Endometrium (tissue), 2 donors: ENCODE data around the gene H1-8.

ENCODE experiments used
- FAIRE-seq: peaks from 2 replicates; lab custom pipeline; 2012; peaks lifted over from hg19 to GRCh38; lab: Jason Lieb, UNC
- donor health status: control.
- donor health status: control.

H1-8 gene

GRCh38 chr3:129556358-129556695 is 13.4 kb downstream of the H1-8 start:
- FAIRE-seq, result no peak

- no peak for FAIRE-seq
These were observed 14.0 kb downstream of the H1-8 start for GRCh38 chr3:129556890-129557547.

DNA sequence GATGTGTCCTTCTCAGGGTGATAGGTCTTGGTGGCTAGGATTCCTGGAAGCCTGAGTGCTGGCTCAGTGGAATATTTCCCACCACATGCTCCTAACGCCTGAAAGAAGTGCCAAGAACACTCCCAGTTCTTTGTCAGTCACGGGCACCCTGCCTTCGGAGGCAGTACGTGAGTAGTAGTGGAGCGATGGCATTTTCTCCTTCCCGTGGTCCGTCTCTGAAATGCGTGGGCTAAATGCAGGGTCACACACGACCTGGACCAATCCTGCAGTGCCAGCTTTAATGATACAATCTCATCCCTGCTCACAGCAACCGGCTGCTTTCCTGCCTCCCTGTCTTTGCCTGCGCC is 14.5 kb downstream of the H1-8 start:
- FAIRE-seq, result no peak

GRCh38 chr3:129558081-129558771 is 15.3 kb downstream of the H1-8 start:
- no peak for FAIRE-seq

DNA sequence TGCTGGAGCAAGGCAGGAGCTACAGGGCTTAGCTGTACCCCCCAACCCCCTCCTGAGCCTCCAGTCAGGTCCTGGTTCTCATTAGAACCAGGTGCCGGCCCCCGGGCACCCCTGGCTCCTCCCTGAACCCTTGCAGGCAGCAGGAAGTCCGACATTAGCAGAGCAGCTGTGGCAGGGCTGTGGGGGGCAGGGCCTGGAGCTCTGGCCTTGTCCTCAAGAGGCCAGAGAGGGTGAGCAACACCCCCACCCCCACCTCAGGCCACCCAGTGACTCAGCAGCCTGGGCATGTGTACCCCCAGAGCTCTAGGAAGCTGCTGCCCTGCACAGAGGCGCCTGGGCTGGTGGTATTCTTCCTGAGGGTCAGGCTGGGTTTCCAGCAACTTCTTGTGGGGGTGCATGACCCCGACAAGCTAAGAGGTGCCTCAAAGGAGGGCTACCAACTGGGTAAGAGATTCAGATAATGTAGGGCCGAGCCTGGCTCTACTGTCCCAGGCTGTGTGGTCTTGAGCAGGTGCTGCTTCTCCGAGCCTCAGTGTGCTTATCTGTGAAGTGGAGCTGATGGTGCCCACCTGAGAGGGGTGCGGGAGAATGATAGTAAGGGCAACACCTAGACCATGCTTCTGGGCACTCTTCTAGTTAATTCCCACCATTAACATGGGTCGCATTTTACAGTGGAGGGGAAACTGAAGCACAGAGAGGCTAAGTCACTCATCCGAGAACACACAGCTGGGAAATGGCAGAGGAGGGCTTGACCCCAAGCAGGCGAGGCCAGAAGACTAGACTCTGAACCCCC is 16.0 kb downstream of the H1-8 start:
- no peak for FAIRE-seq

DNA sequence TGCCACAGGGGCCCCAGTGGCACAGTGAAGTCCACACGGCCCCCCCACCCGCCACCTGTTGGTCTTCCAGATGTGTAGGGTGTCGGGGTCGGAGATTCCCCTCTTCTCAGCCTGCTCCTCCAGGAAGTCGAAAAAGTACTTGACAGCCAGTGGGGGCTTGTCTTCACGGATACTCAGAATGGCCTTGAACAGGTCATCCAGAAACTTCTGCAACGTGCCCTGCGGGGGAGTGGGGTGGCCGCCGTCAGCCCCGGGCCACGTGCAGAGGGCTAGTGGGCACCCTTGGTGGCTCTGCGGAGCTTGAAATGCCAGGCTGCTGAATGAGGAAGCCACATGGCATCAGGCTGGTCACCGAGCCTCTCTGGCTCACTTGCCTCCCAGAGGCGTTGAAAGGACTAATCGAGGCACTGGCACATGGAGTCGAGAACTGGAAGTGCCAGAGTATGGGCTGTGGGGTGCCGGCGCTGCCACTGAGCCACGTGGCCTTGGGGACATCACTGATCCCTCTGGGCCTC is 16.6 kb downstream of the H1-8 start:
- FAIRE-seq, result no peak

DNA sequence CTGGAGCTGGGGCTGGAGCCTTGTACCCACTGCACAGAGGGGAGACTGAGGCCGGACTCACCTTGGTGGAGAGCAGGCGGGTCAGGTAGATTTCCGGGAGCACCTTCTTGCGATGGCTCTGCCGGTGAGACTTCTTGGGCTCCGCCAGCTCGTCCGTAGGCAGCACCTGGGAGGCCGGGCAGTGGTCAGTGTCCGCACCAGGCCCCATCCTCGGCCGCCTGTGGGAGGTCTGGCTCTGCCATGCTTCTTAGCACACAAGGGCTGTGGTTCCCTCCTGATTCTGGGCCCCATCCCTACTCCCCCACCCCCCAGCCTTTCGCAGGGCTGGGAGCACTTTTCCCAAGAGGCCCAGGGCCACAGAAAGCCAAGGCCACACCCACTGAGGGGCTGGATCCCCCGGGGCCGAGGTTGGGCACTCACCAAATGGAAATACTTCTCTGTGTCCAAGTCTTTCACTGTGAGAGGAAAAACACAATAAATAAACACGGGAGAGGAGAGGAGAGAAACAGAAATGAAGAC is 17.4 kb downstream of the H1-8 start:
- FAIRE-seq, result no peak

GRCh38 chr3:129560911-129561594 is 18.1 kb downstream of the H1-8 start:
- no peak for FAIRE-seq

DNA sequence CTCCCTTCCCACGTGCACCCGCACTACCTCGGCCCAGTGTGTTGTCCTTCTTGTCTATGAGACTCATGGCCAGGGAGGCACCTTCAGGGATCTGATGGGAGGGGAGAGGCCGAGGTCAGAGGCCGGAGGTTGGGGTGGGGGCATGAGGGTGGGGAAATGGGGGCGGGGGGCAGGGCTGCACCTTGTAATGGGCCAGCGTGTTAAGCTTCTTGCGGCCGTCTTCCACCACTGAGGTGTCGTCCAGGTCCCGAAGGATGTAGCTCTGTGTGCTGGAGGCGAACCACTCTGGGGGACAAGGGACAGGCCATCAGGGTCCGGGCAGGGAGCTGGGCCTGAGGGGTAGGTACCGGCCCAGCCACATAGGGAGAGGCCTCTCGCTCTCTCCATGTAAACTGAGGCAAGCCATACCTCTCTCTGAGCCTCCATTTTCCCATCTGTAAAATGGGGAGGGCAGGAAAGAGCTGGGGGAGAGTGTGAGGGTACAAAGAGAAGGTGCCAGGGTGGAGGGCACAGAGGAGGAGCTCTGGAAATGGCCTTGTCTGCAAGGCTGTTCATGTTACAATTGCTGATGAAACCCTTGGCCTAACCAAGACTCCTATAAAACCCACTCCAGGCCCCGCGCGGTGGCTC is 18.8 kb downstream of the H1-8 start:
- no peak for FAIRE-seq

DNA sequence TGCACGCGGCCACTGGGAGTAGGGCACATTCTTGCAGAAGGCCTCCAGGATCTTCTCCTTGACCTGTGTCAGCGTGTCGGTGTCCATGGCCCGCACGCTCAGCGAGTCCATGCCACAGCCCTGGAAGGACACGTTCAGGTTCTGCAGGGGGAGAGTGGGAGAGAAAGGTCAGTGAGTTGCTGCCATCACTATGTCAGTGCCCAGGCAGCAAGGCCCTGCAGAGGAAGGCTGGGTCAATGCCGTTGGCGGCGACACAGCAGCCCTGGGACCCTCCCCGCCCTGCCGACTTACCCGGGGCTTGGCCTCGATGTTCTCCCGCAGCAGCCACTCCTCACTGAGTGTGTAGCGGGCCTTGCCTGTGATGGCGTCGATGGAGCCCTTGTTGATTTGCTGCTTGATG is 19.8 kb downstream of the H1-8 start:
- no peak for FAIRE-seq

DNA sequence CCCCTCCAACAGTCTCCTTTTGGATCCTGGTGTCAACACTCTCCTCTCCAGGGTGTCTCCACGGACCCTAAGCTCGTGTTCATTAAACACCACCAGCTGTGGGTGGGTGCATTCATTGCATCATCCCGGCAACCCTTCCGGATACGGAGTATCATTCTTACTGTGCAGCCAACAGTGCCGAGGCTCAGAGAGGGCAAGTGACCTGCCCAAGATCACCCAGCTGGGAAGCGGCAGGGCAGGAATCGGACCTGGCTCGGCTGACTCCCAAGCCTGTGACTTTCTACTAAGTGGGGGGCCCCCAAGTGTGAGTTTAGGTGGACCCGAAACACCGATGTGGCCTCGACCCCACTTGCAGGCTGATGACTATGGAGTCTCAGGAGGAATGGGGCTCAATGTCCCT is 20.4 kb downstream of the H1-8 start:
- FAIRE-seq, result no peak

GRCh38 chr3:129563850-129564535 is 21.0 kb downstream of the H1-8 start:
- no peak for FAIRE-seq

- FAIRE-seq, result no peak
These were observed 22.1 kb downstream of the H1-8 start for GRCh38 chr3:129564981-129565644.

DNA sequence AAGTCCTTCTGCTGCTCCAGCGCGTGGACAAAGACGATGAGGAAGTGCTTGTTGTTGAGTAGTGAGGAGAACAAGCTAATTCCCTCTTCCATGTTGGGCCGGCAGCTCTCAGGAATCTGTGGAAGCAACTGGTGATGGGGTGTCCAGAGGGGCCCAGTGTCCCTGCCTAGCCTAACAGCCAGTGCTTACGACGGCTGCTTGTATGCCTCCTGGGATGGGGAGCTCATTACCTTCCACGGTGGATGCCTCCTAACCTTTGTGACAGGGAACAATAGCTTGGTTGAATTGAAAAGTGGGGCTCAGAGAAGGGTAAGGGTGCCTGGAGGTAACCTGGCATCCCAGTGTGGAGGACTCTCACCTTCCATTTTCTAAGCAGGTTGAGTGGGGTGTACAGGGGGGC is 22.9 kb downstream of the H1-8 start:
- no peak for FAIRE-seq

DNA sequence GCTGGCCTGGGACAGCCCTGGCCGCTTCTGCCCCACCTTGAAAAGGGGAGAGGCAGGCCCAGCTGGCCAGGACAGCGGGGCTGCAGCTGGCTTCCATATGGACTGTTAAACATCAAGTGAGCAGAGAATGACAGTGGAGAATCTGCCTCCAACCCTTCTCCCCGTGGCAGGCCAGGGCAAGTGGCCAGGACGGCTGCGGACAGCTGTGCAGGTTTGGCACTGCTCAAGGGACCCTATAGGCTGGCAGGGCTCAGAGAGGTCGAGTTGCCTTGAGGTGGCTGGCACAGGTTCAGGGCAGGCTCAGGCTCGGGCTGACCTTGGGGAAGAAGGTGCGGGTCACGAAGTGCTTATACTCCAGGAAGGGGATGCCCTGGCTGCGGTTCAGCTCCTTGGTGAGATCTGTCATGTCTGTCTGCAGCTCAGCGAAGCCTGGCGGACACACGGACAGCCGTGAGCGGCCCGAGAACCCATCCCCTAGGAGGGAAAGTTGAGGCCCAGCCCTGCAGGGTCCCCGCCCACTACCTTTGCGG is 24.3 kb downstream of the H1-8 start:
- no peak for FAIRE-seq

GRCh38 chr3:129567939-129568338 is 25.0 kb downstream of the H1-8 start:
- peak; percentile 45 for FAIRE-seq

- no peak for FAIRE-seq
These were observed 26.9 kb downstream of the H1-8 start for GRCh38 chr3:129569856-129570255.

DNA sequence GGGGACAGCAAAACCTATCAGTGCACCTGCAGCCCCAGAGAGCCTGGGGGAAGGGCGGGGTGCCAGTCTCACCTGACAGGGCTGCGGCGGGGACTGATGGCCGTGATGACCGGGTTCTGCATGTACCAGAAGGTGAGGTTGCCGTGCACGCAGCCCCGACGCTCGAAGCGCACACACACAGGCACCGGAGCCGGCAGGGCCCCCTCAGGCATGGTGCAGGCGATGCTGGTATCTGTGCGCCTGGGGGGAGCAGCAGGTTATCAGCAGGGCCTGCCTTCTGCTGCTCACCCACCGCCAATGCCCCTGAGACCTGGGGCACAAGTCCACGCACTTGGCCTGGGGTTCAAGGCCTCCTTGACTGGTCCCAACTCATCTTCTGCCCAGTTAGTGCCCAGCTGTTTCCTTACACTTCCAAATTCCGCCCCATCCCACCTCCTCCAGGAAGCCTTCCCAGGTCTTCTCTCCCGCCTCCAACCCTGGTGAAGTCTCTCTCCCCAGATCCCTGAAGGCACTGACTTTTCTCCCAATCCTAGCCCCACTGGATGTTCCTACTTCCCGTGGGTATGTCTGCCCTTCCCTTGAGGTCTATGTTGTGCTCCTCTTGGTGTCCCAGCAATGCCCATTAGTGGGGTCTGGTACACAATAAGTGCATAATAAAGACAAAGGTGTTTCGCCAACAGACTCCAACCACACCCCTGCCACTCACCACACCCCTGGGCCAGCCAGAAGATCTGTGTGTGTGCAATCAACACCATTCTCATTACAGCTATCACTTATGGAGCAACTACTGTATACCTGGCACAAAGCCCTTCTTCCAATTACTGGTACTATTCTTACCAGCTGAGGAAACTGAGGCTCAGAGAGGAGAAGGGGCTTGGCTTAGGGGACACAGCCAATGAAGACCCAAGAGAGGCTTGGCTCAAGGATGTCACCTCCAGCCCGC is 28.9 kb downstream of the H1-8 start:
- no peak for FAIRE-seq

DNA sequence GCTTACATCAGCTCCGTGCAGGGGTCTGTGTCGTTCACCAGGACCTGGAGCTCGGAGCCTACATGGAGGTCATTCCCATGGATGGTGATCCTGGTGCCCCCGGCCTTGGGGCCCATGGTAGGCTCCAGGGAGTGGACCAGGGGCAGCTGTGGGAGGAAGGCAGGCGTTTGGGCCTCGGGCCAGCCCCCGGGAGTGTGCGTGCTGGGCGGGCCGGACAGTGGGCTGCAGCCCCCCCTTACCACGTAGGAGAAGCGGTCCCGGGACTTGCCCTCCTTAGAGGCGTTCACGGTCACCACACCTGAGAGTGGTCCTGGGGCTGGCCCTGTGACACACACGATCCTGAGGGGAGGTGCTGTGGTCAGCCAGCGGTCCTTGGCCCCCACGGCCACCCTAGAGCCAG is 29.6 kb downstream of the H1-8 start:
- no peak for FAIRE-seq
